Posterior vena cava (tissue), 2 donors: ENCODE data around the gene ARSG. TPM values are rescaled to one million over a fixed set of nuclear protein-coding genes. Genes with fewer than 3 reads are reported as not detected.
"Not testable (repeated sequence)": the region's sequence is repeated elsewhere in the genome, so short reads cannot be mapped to it uniquely, and the experiment has no call there.

ENCODE experiments used
- DNase-seq: peaks from one replicate; pipeline ENCODE4 v3.0.0-alpha.2; 2020; ENCODE audit warnings: low spot score
- intact Hi-C, 2 donors: fragments of 100-400 bp; cut with DNase I; formaldehyde crosslinking; loops; one replicate each; pipeline versions ENCODE4 v1.14.1 to v1.14.2; 2022 to 2023
- total RNA-seq, 2 donors: library from RNA; stranded (reverse); fragmentation: NEBNext Ultra II Directional; extraction: Animal tissue kit (Norgen Biotek cat#: 25700); gene quantifications; one replicate each; pipeline ENCODE4 v1.2.1, GENCODE V29; 2021
- donor health status: DM: yes; HTN: yes; CAD: no.
- donor health status: DM: yes; HTN: yes; CAD: no.

The ARSG gene
- total RNA-seq, 2 donors from 2014 or later = 5.7 to 7.5 TPM

DNA sequence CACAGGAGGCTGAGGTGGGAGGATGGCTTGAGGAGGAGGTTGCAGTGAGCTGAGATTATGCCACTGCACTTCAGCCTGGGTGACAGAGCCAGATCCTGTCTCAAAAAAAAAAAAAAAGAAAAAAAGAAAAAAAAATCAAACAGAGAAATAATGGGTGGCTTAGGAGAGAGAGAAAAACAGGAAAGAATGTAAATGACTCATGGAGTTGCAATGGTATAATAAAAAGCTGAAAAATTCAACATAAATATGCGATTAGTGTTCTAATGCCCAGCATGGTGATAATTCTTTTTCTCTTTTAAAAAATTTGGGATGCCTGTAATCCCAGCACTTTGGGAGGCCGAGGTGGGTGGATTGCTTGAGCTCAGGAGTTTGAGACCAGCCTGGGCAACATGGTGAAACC lies 63.0 kb downstream of the ARSG start:
- intact Hi-C loops, DNase-seq: not testable (repeated sequence)

DNA sequence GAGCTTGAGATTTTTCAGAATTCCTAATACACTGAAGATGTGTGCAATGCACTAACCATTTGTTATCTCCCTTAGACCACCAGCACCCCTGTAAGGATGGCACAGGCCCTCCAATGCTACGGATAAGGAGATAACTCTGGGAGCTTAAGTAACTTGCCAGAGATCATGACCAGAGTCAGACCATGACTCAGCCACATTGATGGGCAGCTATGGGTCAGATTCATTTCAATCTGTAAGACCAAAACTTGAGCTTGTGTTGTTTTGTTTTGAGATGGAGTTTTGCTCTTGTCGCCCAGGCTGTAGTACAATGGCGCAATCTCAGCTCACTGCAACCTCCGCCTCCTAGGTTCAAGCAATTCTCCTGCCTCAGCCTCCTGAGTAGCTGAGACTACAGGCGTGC lies 63.8 kb downstream of the ARSG start:
- DNase-seq, intact Hi-C loops: not testable (repeated sequence)

DNA sequence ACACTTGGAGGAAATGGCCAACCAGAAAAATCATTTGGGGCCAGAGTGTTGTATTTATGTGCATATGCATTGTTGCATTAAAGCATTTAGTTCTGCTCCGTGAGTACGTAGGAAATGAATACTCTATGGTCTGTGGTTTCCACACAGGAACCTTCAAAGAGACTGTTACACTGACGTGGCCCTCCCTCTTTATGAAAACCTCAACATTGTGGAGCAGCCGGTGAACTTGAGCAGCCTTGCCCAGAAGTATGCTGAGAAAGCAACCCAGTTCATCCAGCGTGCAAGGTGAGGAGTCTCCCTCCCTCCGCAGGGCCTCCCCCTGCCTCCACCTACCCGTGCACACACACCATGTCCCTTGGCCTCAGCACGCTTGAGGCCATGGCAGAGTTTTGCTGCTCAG lies 65.2 kb downstream of the ARSG start:
- no peak for DNase-seq
- intact Hi-C loops = no loop called here

DNA sequence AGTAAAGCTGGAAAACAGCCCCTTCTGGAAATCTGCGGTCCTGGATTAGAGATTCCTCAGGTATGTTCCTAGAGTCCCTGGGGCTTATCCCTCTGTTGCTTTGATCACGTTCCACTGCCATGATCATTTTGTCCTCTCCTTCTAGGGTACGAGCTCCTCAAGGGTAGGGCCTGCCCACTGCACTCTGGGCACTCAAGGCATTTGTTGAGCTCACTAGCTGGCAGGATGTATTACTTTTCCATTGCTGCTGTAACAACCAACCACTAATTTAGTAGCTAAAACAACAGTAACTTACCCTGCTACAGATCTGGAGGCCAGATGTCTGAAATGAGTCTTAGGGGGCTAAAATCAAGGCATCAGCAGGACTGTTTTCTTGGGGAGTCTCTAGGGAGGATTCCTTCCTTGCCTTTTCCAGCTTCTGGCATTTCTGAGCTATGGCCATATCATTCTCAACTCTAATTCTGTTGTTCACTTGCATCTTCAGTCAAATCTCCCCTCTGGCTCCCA lies 65.7 kb downstream of the ARSG start:
- intact Hi-C loops = no loop called here
- DNase-seq = no peak

GRCh38 chr17:68357886-68358285 lies 66.6 kb downstream of the ARSG start:
- DNase-seq = no peak
- intact Hi-C loops = no loop called here

GRCh38 chr17:68359791-68360535 lies 68.7 kb downstream of the ARSG start:
- intact Hi-C loops = no loop called here
- no peak for DNase-seq

DNA sequence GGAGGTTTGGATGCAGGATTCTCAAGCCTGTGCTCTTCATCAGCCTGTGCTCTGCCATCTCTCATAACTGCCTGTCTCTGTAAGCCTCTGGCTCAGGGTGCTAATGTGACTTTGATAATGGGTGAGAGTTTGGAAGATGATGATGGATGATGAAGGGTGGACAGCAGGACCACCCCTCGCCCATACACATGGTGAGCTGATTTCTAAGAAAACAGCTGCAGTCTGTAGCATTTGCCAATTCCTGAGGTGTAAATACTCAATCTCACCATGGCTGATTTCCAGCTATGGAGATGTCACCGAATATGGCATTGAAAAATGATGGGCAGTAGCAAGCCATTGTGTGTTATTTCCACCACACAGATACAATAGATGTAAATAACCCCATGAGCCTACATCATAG lies 74.2 kb downstream of the ARSG start:
- no peak for DNase-seq
- intact Hi-C loops = no loop called here

GRCh38 chr17:68368387-68368786 lies 77.1 kb downstream of the ARSG start:
- no peak for DNase-seq
- intact Hi-C loops = no loop called here

GRCh38 chr17:68375566-68375965 lies 84.3 kb downstream of the ARSG start:
- intact Hi-C loops = no loop called here

GRCh38 chr17:68376178-68376577 lies 84.9 kb downstream of the ARSG start:
- intact Hi-C loops, DNase-seq: not testable (repeated sequence)

More at GRCh38 chr17:68375566-68375965, 84.3 kb downstream of the ARSG start:
- no peak for DNase-seq

DNA sequence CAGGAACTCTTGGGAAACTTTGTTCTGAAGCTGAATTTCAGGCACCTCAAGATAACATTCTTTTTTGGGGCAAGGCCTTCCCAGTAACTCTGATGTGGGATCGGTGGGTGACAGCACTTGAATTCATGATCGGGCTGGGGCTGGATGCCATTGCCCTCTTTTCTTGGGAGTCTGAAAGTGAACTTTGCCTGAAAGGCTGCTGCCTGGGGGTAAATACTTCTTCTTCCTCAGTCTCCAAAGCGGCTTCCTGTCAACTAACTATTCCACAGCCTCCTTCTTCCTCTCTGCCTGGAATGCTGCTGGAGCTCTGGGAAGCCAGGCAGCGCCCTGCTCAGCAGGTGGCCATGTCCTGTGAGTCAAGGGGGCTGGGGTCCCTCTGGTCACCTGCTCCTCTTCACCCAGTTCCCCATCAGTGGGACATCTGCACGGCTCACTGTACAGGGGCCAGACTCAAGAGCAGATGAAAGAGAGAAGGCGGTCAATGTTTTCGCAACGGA lies 86.5 kb downstream of the ARSG start:
- DNase-seq = no peak
- intact Hi-C loops = no loop called here

DNA sequence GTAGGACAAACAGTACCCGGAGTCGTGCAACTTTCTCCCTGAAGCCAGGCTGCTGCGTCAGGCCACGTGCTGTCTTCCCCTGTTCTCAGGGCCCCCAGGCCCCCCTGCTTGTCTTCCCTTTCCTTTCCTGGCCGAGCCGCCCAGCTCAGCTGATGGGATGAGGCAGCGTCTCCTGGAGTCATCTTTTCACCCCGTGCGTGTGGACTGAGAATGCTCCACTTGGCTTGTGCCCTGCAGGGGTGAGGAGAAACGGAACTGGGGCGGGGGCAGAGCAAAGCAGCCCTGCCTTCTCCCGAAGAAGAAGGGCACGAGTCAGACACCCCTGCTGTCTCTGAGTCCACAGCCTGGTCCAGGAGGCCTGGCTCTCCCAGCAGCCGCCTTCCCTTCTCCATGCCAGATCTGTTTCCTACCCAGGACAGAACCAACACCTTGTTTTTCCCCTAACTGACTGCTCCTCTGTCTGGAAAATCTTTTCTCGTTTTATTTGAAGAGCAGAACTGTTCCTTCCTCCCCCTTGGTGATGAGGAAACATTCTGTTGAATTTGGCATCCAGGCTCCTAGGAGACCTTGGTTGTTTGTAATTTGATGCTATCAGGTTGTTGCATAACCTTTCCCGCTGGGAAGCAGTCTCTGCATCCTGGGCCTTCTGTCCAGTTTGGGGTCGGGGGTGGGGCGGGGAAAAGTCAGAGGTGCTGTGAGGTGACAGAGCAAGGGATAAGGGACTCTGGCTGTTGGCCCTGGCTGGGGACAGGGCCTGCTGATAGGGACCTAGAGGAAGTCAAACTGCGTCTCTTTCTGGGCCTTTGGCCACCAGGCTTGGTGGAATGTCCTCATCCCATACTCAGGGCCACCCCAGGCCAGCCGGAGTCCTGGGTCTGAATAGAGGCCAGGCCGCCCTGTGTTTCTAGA lies 87.2 kb downstream of the ARSG start:
- intact Hi-C loops = no loop called here
- DNase-seq = peak; percentile 99

DNA sequence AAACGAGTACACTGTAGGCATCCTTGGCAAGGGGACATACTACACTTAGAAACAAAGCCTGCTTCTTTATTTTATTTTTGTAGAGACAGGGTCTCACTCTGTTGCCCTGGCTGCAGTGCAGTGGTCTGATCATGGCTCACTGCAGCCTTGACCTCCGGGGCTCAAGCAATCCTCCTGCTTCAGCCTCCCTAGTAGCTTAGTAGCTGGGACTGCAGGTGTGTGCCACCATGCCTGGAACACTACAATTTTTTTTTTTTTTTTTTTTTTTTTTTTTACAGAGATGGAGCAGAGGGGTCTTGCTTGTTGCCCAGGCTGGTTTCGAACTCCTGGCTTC lies 87.8 kb downstream of the ARSG start:
- intact Hi-C loops = no loop called here
- no peak for DNase-seq

DNA sequence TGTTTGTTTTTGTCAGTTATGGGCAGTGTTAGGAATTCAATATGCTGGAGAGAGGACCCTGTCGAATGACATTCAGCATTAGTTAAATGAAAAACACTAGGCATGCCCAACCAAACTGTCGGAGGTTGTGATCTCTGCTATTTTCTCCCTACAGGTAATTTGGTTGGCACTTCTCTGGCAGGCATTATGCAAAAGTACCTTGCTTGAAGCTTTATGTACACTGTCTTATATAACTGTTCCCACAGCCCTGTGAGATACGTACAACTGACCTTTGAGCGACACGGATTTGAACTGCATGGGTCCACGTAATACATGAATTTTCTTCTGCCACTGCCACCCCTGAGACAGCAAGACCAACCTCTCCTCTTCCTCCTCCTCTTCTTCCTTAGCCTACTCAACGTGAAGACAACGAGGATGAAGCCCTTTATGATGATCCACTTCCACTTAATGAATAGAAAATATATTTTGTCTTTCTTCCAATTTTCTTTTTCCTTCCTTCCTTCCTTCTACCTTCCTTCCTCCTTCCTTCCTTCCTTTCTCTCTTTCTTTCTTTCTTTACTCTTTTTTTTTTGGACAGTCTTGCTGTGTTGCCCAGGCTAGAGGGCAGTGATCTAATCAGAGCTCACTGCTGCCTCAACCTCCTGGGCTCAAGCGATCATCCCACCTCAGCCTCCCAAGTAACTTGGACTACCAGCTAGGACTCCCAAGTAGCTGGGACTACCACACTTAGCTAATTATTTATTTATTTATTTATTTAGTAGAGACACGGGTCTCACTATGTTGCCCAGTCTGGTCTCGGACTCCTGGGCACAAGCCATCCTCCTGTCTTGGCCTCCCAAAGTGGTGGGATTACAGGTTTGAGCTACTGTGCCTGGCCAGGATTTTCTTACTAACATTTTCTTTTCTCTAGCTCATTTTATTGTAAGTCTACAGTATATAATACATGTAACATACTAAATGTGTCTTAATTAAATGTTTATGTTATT lies 88.7 kb downstream of the ARSG start:
- DNase-seq = no peak
- intact Hi-C loops = no loop called here

- DNase-seq = no peak
- intact Hi-C loops = no loop called here
Observed at GRCh38 chr17:68381076-68381900, 90.0 kb downstream of the ARSG start.

DNA sequence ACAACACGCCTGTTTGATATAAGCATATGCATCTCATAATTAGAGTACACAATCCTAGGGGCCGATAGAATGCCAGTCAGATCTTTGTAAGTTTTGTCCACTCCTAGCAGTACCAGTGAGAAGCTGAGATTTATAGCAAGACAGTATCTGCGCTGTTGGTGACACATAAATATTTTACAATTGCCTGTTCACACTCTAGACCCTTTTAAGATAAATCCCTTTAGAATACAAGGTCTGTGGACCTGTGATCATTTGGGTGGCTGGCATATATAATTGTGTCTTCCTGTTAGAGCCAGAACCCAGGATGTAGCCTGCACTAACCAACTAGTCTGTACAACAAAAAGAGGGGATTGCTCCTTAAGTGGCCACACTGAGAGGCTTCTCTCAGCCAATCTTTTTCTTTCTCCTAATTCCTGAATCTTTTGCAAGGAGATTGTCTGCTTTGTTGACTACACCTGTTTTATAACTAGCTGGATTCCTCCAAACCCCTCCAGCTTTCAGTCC lies 91.3 kb downstream of the ARSG start:
- intact Hi-C loops = no loop called here
- no peak for DNase-seq

GRCh38 chr17:68383120-68383442 lies 91.8 kb downstream of the ARSG start:
- DNase-seq = no peak
- intact Hi-C loops = no loop called here
